Liver (tissue), 3 donors: ENCODE data around the gene C4orf54.

Experiments used
- CTCF ChIP-seq: fragments of 150-350 bp; IDR thresholded peaks from 2 replicates; pipeline ENCODE4 v1.5.1; 2017; ENCODE audit warnings: improper control_type of control experiment, low read depth, low read length; ENCODE audit not compliant: missing input control
- FOXA1 ChIP-seq: IDR thresholded peaks from 2 replicates; pipeline ENCODE4 v1.6.1; 2016; ENCODE audit warnings: antibody characterized with exemption
- GABPA ChIP-seq, 2 donors: IDR thresholded peaks in 1 of 2; conservative IDR thresholded peaks in 1 of 2; 2 replicates each; pipeline ENCODE4 v1.6.1; 2016; ENCODE audit warnings: antibody characterized with exemption in 2 of 2, mild to moderate bottlenecking in 1 of 2, moderate library complexity in 1 of 2
- MAX ChIP-seq: IDR thresholded peaks from 2 replicates; pipeline ENCODE4 v1.6.1; 2016; ENCODE audit warnings: antibody characterized with exemption
- YY1 ChIP-seq: IDR thresholded peaks from 2 replicates; pipeline ENCODE4 v1.6.1; 2016; ENCODE audit warnings: antibody characterized with exemption, mild to moderate bottlenecking
- ZBTB33 ChIP-seq: IDR thresholded peaks from 2 replicates; pipeline ENCODE4 v1.6.1; 2016; ENCODE audit warnings: antibody characterized with exemption
- TF ChIP-seq, protein P1 (sequence below): IDR thresholded peaks from 2 replicates; pipeline ENCODE4 v1.6.1; 2016; ENCODE audit warnings: antibody characterized with exemption
- TF ChIP-seq, protein P2 (sequence below): IDR thresholded peaks from 2 replicates; pipeline ENCODE4 v1.6.1; 2016; ENCODE audit warnings: antibody characterized with exemption, mild to moderate bottlenecking
- donor health status: healthy.
- donor health status: healthy.

GRCh38 chr4:99679204-99679603 lies 21.6 kb upstream of the C4orf54 start:
- TF ChIP-seq, protein P1, sequence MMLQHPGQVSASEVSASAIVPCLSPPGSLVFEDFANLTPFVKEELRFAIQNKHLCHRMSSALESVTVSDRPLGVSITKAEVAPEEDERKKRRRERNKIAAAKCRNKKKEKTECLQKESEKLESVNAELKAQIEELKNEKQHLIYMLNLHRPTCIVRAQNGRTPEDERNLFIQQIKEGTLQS: no peak
- peak; percentile 29 for TF ChIP-seq CTCF
- TF ChIP-seq, protein P2, sequence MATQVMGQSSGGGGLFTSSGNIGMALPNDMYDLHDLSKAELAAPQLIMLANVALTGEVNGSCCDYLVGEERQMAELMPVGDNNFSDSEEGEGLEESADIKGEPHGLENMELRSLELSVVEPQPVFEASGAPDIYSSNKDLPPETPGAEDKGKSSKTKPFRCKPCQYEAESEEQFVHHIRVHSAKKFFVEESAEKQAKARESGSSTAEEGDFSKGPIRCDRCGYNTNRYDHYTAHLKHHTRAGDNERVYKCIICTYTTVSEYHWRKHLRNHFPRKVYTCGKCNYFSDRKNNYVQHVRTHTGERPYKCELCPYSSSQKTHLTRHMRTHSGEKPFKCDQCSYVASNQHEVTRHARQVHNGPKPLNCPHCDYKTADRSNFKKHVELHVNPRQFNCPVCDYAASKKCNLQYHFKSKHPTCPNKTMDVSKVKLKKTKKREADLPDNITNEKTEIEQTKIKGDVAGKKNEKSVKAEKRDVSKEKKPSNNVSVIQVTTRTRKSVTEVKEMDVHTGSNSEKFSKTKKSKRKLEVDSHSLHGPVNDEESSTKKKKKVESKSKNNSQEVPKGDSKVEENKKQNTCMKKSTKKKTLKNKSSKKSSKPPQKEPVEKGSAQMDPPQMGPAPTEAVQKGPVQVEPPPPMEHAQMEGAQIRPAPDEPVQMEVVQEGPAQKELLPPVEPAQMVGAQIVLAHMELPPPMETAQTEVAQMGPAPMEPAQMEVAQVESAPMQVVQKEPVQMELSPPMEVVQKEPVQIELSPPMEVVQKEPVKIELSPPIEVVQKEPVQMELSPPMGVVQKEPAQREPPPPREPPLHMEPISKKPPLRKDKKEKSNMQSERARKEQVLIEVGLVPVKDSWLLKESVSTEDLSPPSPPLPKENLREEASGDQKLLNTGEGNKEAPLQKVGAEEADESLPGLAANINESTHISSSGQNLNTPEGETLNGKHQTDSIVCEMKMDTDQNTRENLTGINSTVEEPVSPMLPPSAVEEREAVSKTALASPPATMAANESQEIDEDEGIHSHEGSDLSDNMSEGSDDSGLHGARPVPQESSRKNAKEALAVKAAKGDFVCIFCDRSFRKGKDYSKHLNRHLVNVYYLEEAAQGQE: peak; percentile 35
- TF ChIP-seq MAX: no peak
- peak; percentile 20 for TF ChIP-seq ZBTB33
- peak; percentile 66 for TF ChIP-seq YY1
- TF ChIP-seq FOXA1: no peak
- TF ChIP-seq GABPA (IDR thresholded peaks at IDR 0.05 in 1 of 2, conservative IDR thresholded peaks at IDR 0.05 in 1 of 2): no peak
